Muscle of arm (tissue), 12 donors: ENCODE measurements around the gene FAM20B. TPM values are rescaled to one million over a fixed set of nuclear protein-coding genes. Genes with fewer than 3 reads are reported as not detected.

ENCODE experiments used
- DNase-seq: peaks from one replicate; pipeline ENCODE4 v3.0.0-alpha.2; 2013
- polyA plus RNA-seq, 12 donors: library from polyadenylated mRNA; unstranded; fragments of 120-200 nt; gene quantifications; one replicate each; pipeline ENCODE4 v1.2.1, GENCODE V29; 2013; ENCODE audit not compliant: insufficient read length in 12 of 12

Gene FAM20B
- polyA plus RNA-seq, 12 donors = 24.8 to 35.6 (median 30.1) TPM; not detected in 1

DNA sequence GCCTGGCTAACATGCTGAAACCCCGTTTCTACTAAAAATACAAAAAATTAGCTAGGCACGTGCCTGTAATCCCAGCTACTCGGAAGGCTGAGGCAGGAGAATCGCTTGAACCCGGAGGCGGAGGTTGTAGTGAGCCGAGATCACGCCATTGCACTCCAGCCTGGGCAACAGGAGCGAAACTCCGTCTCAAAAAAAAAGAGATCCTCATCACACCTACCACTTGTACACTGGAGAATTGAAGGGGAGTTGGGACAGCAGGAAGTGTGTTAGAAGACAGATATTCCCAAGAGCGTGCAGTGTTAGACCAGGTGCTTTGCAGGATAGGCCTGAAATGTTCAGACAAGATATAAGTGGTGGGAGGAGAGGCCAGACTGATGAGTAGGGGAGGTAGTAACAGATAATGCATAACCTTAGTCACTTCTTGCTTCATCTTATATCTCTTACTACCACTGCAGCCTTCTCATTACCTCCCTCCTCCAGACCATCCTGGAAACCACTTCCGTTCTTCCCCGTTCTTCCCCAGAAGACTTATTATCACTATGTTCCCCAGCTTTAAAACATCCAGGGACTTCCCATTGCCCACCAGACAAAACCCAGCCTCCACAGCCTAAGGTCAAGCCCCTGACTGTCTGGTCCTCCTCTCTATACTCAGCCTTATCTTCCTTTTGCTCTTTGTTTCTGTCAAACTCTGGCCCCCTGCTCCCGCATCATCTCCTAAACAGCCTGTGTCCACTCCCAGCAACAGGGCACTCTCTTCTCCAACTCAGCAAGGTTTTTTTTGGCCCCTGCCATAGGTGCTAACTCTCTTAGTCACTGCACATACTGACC, 21.3 kb downstream of the FAM20B start:
- no peak for DNase-seq

DNA sequence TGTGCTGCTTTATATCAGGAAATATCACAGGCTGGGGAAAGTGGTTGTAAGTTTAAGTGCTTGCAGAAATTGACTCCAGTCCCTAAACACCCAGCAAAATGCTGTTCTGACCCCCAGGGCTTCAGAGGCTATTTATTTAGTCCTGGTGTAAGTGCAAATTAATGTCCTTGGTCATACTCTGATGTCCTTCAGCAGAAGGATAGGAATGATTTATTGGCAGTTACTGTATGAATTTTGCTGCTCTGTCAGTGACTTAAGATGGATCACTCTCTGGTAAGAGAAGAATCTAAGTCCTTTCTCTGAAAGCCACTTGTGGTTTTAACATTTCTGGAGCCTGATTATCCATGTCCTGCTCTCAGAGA, 21.9 kb downstream of the FAM20B start:
- no peak for DNase-seq

DNA sequence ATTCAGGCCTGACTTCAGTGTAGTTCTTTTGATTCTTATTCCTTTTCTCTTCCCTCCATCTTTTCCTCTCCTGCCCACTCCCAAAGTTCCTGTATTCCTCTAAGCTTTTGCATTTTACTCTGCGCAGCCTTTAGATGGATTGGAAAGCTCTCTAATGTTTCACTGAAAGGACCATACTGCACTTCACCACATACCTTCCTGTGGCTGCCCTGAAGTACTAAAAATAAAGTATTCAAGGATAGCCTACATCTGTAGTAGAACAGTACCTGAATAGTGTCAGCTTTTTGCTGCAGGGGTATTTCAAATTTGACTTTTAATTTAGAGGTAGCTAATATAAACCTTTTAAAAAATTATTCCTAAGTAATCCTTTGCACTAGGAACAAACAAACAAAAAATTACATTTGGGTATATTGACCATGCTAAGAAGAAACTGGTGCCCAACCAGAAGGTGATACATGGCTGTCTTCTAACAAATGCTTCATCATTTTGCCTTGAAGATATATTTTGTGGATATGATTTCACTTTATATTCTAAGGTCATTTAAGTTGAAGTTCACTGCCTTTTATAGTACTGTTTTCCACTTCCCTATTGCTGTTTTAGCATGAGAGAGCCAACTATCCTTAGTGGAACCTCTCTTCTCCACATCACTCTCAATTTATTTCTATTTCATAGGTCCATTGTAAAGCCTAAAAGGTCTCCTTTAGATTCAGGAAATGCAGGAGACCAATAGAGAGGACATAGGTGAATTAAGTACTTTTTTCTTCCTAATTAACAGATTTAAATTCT, 22.8 kb downstream of the FAM20B start:
- DNase-seq = no peak

DNA sequence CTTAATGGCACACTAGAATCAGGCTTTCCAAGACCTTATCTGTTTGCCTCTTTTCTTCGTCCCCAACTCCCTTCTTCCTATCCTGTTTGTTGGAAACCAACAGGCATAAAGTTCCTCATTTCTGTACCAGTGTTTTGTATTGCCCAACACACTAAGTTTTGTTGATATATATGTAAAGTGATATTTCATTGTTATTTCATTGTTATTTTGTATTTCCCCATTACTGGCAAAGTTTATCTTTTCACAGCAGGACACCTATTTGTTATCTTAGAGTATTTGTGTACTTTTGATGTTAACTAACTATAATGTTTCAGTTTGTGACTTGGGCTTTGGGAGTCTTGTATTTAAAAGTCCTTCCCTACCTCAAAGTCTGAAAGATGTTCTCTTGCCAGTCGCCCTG, 27.1 kb downstream of the FAM20B start:
- DNase-seq = no peak

DNA sequence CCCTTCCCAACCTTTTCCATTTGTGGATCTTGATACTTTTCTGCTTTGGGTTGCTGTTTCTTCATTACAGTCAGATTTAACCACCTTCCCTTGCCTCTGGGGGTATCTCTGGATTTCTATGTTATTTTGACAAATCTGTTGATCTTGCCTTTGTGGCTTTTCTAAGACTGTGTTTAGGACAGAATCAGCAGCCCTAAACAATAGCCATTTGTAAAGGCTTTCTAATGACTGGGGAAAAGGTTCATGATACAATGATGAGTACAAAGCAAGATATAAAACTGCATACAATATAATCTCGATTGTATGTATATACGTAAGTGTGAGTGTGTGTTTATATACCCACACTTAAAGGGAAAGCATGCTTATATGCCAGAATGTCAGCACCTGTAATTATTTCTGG, 27.8 kb downstream of the FAM20B start:
- DNase-seq = no peak

DNA sequence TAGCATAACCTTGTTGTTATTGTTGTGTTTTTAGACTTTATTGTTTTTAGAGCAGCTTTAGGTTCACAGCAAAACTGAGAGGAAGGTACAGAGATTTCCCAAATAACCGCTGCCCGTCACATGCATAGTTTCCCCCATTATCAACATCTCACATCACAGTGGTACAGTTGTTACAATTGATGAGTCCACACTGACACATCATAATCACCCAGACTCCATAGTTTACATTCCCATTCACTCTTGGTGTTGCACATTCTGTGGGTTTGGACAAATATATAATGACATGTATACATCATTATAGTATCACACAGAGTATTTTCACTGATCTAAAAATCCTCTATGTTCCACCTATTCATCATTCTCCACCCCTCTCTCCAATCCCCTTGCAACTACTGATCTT, 30.2 kb downstream of the FAM20B start:
- DNase-seq = no peak

DNA sequence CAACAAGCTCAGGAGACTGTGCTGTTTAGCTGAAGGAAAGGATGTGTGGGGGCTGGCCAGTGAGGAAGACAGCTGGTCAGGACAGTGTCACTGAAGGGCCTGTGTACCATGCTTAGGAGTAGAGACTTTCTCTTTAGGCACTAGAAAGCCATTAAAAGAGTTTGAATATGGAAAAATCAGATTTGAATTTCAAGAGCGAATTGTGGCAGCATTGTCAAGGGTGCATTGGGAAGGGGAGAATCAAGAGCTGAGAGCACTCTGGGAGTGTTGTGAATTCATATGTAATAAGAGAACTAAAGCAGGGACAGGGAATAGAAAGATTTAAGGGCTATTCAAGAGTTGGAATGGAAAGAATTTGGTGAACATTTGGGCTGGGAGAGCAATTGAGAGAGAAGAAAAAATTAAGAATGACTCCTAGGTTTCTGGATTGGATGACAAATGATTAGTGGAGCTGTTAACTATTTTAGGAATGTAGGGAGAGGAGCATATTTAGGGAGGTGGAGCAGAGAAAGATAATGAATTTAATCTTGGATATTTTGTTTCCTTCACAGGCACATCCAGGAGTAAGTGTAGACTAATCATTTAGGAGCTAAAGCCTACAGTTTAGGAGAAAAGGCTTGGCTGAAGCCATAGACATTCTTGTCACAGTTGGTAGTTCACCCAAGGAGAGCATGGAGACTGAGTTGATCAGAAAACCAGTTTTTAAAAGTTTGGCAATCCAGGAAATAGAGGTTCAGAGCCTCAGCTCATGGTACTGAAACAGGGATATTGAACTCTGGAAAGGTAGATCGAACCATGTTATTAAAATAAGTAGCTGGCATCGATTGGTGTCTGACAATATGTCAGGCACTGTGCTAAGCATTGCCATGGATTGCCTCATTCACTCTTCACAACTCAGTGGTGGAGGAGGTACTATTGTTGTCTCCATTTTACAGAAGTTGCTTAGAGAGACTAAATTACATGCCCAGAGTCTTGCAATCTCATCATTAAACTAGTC, 33.1 kb downstream of the FAM20B start:
- no peak for DNase-seq

DNA sequence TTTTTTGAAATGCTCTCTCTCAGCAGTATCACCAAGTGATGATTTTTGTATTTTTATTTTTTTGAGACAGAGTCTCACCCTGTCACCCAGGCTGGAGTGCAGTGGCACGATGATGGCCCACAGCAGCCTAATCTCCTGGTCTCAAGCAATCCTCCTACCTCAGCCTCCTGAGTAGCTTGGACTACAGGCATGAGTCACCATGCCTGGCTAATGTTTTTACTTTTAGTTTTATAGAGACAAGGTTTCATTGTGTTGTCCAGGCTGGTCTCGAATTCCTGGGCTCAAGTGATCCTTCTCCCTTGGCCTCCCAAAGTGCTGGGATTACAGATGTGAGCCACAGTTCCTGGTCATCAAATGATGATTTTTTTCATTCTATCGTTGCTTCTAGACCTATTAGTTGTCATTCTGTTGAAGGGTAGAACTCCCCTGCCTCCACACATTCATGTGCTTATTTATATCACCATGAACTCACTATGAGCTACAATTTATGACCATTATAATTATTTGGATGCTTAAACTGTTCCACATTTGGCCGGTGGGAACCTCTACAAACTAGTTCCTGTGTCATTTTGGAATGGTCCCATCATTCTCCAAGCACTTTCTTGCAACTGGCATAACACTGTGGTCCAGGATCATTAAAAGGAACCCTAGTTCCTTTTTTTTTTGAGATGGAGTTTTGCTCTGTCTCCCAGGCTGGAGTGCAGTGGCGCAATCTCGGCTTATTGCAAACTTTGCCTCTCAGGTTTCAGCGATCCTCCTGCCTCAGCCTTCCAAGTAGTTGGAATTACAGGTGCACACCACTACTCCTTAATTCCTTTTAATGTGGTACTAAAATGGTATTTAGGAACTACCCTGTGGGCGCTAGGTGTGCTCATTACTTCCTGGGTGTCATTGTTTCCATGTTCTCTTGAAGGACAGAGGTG, 35.9 kb downstream of the FAM20B start:
- DNase-seq = no peak

DNA sequence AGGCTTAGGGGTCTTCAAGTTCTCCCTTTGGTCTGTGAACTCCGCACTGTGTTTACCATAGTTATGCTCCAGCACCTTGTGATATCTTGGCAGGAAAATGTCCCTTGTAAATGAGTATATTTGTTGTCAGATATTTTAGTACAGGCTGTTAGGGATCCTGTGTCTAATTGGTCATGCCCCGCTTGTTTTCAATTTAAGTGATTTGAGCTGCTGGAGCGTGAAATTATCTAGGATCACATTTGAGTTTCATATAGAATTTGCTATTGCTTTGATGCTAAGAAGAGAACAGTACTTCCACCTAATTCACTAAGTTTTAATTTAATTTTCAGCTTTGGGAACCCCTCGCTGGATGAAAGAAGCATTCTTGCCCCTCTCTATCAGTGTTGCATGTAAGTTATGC, 40.8 kb downstream of the FAM20B start:
- DNase-seq = no peak

DNA sequence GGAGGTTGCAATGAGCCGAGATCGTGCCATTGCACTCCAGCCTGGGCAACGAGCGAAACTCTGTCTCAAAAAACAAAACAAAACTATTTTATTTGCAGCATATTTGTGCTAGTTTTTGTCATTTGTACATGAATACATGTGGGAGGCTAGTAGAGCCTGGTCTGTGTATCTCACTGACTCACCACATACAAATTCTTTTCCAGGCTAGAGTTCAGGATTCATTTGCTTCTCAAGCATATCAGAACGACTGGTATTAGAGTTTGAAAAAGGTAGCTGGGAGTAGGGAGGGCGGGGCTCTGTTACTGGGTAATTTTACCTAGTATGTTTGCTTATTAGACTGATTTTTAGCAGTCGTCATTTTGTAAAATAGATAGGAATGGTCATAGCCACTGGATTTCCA, 51.7 kb downstream of the FAM20B start:
- DNase-seq = no peak

DNA sequence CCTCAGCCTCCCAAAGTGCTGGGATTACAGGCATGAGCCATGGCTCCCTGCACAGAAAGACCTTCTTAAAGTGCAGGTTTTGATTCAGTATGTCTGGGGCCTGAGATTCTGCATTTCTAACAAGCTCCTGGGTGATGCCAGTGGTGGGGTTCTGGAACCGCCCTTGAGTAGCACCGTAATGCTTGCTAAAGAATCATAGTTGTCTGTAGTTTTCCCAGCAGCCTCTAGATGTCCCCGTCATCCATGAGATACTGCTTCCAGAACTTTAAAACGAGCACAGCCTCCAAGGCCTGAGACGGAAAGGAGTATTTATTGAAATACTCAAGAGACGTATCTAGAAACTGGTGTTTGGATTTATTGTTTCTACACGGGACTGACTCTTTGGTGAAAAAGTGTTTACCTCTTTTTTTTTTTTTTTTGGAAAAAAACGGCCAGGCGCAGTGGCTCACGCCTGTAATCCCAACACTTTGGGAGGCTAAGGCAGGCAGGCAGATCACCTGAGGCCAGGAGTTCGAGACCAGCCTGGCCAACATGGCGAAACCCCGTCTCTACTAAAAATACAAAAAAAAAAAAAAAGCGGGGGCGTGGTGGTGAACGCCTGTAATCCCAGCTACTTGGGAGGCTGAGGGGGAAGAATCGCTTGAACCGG, 53.5 kb downstream of the FAM20B start:
- peak; percentile 74 for DNase-seq

DNA sequence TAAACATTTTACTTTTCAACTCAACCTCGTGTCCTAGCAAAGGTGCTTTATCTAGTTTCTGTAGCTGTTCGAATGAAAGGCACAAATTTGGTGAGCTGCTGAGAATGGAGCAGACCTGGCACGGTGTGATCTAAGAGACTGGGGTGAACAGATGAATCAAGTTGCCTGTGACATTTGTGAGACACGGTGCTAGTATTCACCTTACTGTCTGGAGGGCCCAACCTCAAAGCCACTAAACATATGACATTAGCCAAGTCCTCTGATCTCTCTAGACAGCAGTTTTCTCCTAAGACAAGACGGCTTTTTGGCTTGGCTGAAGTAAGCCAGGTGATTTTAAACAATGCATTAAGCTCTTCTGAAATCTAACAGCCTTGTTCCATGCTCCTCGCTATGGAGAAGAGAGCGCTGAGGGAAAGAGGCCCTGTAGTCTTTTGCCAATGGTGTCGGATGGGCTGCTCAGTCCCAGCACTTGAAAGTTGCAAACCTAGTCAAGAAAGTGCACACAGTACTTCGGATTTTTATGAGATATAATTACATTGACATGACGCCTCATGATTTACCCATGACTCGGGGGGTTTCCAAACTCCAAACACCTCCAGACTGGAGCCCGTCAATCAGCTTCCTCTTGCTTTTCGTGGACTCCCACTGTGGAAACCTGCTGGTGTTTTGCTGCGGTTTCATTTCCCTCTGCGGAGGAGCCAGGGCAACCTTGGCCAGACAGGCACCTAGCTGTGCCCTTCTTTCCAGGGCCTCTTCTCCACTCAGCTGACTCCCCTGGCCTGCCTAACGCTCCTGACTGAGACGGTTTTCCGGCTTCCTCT, 55.4 kb downstream of the FAM20B start:
- DNase-seq = no peak

DNA sequence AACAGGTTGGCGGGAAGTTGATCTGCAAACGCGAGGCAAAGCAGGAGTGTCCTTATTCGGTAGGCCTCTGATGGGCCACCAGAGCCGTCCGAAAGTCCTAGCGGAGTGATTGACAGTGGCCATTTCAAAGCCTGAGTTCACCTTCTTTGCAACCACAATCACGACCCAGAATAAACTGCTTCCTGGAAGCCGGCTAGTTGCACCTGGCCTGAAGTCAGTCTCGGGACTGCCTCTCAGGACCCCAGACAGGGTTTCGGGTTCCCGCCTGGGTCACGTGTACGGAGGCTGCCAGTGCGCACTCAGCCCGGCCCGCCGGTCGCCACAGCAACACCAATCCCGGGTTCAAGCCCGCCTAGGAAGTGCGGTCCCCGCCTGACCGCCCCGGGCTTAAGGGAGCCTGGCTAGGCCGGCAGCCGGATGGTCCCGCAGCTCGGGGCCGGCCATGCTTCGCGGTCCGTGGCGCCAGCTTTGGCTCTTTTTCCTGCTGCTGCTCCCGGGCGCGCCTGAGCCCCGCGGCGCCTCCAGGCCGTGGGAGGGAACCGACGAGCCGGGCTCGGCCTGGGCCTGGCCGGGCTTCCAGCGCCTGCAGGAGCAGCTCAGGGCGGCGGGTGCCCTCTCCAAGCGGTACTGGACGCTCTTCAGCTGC, 56.1 kb downstream of the FAM20B start, which contains the start of gene TOR3A:
Gene TOR3A (plus strand): TSS at position 384 of the 646 bp plus-strand sequence. CDS start 59 bp downstream, at position 443.
- DNase-seq = peak; percentile 92

DNA sequence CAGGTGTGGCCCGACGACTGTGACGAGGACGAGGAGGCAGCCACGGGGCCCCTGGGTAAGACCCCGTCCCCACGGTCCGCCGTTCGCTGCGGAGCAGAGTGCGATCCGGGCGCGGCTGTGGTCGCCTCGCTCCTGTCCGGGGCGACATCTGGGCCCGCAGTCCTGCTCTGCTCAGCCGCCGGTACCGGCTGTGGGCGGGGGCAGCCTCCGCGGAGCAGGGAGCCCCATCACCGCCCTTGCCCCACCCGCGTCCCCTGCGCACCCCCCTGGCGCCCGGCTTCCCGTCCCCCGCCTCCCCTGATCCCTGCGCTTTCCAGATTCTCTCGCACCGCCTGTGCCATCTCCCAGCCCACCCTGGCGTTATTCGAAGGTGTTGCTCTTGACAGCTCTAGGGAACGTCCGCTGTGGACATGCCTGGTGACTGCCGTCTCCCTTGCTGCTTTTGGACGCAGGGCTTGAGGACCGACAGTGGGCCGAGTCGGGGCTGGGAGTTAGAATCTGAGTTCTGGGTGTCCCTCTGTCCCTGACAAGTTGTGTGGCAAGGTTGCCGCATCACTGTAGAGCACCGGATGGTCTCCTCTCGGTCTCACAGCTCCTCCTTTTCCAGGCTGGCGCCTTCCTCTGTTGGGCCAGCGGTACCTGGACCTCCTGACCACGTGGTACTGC, 56.8 kb downstream of the FAM20B start:
- DNase-seq = peak; percentile 17

DNA sequence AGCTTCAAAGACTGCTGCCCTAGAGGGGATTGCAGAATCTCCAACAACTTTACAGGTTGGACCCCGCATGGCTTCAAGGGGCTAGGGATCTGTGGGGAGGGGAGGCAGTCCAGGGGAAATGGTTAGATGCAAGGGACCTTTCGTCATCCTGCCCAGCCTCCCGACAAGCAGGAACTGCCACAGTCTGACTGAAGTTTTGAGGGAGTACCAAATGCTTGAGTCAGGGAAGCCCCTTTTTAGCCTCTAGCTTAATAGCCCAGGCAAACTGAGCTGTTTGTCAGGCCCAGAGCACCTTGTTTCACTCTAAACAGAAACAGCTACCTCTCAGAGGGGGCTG, 57.3 kb downstream of the FAM20B start:
- no peak for DNase-seq

DNA sequence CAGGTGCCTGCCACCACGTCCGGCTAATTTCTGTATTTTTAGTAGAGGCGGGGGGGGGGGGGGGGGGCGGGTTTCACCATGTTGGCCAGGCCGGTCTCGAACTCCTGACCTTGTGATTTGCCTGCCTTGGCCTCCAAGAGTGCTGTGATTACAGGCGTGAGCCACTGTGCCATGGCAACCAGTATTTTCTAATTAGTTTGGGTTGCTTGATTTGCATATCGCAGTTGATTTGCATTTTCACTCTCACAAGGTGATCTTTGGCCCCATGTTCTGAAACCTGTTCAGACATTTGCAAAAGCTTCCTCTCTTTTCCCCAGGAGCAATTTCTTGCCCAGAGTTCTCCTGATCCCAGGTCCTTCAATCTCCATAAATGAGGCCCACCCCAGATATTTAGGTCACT, 57.8 kb downstream of the FAM20B start:
- DNase-seq = no peak

DNA sequence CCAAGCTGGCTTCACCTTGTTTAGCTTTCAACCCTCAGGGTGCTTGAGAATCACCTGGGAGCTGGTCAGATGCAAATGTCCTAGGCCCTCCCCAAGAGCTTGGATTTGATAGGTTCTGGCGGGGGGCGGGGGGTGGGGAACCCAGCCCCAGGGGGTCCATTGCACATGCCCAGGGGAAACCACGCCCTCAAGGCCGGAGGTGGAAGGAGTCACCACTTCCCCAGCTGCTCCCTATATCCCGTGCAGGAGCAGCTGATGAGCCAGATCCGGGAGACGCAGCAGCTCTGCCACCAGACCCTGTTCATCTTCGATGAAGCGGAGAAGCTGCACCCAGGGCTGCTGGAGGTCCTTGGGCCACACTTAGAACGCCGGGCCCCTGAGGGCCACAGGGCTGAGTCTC, 62.0 kb downstream of the FAM20B start:
- DNase-seq = no peak

DNA sequence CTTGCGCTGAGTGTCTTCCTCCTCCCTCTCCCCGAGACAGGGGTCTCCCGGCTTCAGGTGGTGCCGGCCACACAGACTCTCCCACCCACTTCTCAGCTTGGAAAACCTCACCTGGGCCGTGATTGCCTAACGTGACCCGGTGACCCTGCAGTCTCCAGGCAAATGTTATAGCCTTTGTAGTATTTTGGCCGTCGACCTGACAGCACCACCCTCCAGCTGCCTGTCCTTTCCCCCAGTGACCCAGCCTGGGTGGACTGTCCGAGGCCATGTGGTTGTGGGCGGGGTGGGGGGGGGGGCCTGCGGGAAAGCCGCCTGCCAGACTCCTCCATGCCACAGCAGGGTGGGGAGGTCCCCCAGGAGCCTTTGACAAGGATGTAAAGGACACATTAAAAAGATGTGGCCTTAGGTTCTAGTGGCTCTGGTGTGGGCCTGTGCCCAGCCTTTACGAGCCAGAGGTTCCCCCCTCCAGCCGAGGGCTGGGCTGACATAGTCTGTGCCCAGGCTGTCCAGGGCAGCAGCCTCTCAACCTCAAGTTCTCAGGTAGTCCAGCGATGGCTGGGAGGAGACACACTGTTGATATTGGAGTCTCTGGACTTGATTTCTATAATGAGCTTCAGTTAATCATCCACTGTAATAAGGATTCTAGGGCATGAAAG, 64.3 kb downstream of the FAM20B start:
- no peak for DNase-seq
